Limb (tissue), 2 donors: Measurements from ENCODE around the gene DEGS1.
A peak's percentile ranks its signal among the peaks of the same experiment; 100 is the strongest.

Source experiments
- DNase-seq, 2 donors: peaks; one replicate each; pipeline ENCODE4 v3.0.0-alpha.2; 2016; ENCODE audit errors: extremely low spot score in 2 of 2

Gene DEGS1

DNA sequence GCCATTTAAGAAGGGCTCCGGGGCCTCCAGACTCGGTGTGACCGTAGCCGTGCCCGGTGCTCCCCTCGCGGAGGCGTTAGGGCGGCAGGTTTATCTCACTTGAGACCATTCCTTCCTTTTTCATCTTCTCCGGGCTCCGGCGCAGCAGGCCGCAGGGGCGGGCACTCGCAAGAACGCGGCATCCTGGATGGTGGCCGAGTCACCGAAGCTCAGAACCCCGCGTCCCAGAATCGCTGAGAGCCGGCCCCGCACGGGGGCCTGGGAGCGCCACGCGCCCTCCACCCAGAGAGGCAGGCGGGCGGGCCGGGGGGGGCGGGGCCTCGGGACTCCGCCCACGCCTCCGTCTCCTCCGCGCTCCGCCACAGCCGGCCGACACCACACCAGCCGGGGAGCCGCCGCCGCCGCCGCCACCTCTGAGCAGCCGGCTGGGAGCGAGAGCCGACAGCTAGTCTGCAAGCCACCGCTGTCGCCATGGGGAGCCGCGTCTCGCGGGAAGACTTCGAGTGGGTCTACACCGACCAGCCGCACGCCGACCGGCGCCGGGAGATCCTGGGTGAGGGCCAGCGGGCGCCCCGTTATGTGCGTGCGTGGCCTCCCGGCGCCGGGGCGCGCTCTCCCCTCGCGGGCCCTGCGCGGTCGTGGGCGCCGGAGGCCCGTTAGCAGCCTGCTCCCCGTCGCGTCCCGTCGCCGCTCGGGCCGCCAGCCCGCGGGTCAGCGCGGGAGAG lies at the start of gene DEGS1:
DEGS1 (plus strand) TSS at position 375 of the 725 bp plus-strand sequence; CDS start at position 472, 97 bp downstream.
- peak; percentile 80 to 93 for DNase-seq

DNA sequence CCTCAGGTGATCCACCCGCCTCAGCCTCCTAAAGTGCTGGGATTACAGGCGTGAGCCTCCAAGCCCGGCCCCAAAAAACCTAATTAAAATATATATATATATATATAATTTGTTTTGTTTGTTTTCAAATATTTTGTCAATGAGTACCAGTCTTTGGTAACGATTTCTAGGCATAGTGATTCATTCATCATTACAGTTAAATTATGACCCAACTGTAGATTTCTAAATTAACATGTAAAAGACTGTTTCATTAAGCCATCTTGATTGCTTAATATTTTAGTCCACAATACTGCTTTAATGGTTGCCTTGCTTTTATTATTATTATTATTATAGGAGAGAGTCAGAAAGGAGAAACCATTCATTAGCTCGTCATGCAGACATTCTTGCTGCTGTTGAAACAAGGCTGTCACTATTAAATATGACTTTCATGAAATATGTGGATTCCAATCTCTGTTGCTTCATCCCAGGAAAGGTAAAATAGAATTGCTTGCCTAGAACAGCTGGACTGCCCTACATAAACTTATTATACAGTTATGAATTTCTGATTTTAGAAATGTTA lies 49.2 kb upstream of the DEGS1 start:
- DNase-seq: no peak

DNA sequence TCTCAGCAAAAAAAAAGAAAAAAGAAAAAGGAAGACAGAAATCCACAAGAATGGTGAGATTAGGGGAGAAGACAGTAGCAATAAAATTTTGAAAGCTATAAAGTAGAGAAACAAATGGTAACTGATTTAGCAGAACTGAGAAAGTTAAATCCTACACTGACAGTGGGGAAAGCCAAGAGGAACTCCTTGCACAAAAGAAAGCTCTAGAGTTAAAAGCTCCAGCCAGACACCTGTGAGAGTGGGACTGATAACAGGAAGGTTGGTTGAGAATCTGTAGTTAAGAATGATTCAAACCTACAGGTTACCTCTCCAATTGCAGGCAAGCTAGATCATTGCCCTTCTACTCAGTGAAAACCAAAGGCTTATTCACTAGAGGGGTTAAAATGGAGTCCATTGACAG lies 45.5 kb upstream of the DEGS1 start:
- DNase-seq: no peak

DNA sequence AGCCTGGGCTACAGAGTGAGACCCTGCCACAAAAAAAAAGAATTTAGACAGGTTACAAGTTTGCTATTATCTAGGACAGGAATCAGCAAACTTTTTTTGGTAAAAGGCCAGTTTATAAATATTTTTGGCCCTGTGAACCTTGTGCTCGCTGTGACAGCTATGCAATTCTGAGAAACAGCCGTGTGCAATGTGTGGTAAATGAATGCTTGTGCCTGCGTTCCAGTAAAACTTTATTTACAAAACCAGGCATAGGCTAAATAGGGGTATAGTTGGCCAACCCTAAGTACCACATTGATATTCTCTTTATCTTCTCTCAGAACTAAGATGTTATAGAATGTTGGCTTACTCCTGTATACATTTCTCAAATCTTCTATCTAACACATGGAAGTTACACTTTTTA lies 44.8 kb upstream of the DEGS1 start:
- no peak for DNase-seq

DNA sequence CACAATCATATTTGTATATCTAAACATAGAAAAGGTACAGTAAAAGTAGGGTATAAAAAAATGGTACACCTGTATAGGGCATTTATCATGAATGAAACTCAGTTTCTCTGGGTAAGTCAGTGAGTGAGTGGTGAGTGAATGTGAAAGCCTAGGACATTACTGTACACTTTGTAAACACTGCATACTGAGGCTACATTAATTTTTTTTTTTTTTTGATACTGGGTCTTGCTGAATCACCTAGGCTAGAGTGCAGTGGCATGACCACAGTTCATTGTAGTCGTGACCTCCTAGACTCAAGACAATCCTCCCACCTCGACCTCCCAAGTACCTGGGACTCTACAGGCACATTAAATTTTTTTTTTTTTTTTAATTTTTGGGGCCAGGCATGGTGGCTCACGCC lies 41.3 kb upstream of the DEGS1 start:
- no peak for DNase-seq

DNA sequence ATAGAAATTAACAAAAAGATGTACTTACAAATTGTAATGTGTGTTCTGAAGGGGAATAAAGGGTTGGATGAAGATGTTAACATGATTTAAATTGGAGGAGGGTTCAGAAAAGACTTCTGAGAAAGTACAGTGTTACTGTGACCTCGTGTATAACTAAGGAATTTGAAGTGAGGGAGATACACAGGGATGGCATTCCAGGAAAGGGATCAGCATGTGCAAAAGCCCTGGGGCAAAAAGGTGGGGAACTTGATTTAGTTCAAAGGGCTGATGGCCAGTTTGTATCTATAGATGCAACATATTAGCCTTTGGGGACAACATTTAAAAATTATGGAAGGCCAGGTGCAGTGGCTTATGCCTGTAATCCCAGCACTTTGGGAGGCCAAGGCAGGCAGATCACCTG lies 33.3 kb upstream of the DEGS1 start:
- no peak for DNase-seq

DNA sequence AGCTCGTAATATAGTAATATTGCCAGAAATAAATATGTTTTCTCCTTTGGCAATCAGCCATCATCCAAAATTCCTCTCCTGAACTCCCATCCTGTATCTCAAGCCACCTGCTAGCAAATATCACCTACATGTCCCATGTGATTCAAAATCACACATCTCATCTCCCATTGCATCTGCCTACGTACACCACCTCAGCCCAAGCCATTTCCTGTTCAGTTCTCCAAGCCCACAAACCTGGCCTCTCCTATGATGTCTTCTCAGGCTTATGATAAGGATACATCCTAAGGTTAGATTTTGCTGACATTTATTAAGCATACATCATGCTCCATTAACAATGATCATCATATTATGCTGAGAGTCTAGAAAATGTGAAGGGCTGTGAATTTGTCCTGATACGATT lies 31.9 kb upstream of the DEGS1 start:
- no peak for DNase-seq

DNA sequence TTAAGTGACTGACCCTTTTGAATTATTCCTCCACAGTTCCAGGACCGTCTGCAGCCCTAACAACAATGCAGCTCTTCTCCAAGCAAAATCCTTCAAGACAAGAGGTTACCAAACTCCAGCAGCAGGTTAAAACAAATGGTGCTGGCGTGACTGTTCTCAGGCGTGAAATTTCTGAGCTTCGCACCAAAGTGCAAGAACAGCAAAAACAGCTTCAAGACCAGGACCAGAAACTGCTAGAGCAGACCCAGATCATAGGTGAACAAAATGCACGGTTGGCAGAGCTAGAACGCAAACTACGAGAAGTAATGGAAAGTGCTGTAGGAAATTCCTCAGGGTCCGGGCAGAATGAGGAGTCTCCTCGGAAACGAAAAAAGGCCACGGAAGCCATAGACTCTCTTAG lies 25.7 kb upstream of the DEGS1 start:
- no peak for DNase-seq

DNA sequence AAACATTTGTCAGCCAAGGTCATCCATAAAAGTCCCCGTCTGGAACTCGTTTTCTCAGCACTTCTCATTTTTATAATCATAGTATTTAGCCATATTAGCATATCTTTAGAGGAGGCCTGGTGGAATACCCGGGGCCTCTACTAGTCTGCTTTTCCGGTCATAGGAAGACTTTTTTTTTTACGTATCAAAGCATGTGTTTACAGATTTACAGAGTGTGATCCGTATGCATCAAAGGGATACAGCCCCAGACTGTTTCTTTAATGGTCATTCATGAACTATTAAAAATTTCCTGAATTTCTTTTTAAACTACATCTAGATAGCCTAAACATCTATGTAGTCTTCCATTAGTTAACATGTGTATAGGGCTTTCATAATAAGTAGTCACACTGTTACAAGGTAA lies 23.5 kb upstream of the DEGS1 start:
- DNase-seq: no peak

DNA sequence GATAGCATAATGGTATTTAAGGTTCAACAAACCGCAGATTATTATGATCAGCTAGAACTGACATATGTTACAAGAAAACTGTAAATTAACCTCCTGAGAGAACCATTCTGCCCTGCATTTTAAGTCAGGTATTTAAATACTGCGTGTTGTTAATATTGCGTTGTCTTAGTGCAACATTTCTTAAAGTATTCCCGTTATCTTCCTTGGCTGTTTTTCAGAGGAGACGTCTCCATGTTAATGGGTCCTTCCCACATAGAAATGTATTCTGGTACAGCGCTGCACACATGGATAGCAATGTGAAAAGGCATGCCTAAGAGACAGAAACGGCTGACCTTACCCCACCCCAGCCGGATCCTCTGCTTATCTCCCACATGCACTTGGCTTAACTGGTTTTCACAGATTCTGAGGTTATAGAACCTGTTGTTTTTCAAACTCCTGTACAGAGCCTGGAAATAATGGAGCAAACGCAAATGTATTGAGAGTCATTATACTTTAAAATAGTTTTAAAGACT lies 22.8 kb upstream of the DEGS1 start:
- DNase-seq: no peak

DNA sequence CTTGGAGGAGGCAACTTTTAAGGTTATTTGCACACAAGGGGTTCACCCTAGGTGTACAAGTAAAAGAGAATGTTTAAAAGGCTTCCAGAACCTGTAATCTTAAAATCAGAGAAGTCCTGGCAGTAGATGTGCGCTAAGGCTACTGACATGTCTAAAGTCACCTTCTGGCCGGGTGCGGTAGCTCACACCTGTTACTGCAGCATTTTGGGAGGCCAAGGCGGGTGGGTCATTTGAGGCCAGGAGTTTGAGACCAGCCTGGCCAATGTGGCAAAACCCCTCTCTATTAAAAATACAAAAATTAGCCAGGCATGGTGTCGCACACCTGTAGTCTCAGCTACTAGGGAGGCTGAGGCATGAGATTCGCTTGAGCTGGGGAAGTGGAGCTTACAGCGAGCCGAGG lies 20.3 kb upstream of the DEGS1 start:
- no peak for DNase-seq

DNA sequence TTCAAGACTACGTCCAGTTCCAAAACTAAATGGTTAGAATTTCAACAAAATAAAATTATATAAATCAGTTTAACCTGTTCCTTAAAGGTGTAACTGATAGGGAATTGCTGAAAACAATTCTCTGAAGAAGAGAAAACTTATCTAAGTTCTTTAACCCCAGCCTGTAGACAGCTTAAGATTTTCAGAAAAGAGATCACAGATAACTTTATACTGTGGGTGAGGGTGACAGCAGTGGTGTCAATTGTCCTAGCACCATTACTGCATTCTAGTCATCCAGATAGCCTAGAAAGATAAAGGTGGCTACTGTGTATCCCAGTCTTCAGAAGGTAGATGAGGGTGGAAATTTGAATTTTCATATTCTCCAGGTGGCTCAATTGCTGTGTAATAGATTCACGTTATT lies 19.7 kb upstream of the DEGS1 start:
- DNase-seq: no peak

DNA sequence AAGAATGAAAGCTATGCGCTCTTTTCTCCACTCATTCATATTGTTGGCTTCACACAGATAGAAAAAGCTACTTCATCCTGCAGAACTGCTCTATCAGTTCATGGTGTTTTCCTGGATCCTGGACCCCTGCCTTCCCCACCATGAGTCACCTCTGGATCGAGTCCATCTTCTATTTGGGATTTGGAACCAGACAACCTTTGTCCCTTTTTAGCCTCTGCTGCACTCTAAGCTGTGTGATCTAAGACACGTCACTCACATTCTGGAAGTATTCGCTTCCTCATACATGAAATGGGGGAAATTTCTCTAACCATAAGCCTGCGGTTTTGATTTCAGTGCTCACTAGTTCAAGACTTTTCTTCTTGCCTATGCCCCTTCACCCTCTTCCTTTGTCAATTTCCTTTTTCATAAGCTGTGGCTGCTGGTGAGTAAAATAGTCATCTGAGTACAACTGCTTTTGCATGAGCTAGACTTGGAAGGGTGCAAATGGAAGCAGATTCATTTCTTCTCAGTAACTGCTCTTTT lies 14.1 kb upstream of the DEGS1 start:
- peak in 1 of 2 donors; percentile 27 for DNase-seq

DNA sequence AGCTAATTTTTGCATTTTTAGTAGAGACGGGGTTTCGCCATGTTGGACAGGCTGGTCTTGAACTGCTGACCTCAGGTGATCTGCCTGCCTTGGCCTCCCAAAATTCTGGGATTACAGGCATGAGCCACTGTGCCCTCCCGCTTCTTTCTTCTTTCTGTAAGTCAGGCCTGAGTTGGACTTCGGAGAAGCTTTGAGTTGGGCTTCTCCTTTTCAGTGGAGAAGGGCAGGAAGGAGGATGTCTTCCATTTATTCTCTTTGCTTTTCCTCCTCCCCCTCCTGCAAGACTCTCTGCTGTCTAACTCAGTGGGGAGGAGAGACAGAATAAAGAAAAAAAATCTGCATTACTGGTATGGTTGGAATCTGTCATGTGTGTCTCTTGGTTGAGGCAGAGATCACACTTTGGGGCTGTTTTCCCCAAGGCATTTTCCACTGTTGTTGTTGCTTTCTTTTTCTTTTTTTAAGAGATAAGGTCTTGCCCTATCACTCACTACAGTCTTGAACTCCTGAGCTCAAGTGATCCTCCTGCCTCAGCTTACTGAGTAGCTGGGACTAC lies 13.2 kb upstream of the DEGS1 start:
- no peak for DNase-seq

DNA sequence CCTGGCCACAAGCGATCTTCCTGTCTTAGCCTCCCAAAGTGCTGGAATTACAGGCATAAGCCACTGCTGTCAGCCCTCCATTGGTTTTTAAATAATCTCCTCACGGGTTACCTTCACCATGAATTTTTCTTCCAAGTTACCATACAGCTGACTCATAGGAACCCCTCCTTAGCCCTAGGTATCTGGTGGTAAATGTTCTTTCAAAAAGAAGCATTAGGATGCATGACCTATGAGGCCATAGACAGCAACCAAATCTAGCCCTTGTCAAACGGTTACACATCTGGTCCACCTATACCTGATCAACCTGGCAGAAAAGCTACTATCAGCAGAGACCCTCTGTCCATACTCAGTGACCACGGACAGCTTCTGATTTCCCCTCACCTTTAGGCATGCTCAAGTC lies 12.7 kb upstream of the DEGS1 start:
- DNase-seq: no peak

DNA sequence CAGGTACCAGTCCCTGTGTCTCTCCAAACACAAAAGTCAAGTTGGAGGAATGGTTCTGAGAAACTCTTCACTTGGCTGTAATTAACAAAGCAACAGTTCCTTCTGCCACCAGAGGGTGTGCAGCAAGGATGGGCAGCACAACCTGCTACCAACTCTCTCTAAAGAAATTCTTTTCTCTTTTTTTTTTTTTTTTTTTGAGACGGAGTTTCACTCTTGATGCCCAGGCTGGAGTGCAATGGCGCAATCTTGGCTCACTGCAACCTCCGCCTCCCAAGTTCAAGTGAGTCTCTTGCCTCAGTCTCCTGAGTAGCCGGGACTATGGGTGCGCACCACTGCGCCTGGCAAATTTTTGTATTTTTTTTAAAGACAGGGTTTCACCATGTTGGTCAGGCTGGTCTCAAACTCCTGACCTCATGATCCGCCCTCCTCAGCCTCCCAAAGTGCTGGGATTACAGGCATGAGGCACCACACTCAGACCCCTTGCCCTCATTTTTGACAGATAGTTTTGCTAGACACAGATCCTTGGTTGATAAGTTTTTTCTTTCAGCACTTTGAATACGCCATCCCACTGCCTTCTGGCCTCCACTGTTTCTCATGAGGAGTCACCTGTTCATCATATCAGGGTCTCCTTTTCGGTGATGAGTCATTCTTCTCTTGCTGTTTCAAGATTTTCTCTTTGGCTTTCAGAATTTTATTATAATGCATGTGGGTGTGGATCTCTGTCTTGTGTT lies 12.1 kb upstream of the DEGS1 start:
- DNase-seq: no peak

DNA sequence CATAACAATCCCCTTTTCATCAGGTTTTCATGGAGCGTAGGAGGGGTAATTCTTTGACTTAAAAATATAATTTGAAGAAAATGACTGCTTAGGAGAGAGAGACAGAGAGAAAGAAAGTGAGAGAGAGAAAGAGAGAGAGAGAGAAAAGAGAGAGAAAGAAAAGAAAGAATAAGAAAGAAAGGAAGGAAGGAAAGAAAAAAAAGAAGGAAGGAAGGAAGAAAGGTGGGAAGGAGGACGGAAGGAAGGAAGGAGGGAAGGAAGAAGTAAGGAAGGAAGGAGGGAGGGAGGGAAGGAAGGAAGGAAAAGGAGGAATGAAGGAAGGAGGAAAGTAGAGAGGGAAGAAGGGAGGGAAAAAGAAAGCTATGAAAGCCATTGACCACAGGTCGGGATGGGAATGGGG lies 10.8 kb upstream of the DEGS1 start:
- DNase-seq: no peak

DNA sequence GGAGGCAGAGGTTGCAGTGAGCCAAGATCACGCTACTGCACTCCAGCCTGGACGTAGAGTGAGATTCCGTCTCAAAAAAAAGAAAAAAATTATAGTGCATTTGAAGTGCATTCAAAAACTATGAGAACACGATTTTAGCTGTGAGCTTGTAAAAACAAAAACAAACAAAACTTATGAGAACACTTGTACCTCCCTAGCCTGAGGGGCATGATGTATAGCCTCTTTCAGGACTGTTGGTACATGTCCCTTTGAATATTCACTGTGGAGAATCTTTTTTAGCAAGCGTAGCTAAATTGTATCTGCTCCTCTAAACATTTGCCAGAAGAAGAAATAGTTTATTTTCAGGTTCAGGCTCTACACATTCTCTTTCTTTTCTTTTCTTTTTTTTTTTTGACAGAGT lies 9.5 kb upstream of the DEGS1 start:
- no peak for DNase-seq

DNA sequence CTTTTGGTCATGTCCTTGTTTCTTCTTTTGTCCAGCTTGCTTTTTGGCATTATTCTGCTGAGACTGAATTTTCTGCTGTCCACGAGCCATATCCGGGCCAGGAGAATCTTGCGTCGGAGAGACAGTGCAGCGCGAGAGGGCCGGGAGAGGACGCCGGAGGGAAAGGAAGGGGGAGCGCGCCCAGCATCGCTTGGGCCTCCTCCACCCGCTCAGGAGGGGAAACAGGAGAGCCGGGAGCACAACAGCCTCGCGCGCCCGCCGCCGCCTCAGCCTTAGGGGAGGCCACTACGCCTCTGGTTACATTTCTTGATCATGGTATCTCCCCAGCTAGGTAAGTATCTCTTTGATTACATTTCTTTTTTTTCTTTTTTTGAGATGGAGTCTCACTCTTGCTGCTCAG lies 7.4 kb upstream of the DEGS1 start:
- DNase-seq: peak in 1 of 2 donors; percentile 48

DNA sequence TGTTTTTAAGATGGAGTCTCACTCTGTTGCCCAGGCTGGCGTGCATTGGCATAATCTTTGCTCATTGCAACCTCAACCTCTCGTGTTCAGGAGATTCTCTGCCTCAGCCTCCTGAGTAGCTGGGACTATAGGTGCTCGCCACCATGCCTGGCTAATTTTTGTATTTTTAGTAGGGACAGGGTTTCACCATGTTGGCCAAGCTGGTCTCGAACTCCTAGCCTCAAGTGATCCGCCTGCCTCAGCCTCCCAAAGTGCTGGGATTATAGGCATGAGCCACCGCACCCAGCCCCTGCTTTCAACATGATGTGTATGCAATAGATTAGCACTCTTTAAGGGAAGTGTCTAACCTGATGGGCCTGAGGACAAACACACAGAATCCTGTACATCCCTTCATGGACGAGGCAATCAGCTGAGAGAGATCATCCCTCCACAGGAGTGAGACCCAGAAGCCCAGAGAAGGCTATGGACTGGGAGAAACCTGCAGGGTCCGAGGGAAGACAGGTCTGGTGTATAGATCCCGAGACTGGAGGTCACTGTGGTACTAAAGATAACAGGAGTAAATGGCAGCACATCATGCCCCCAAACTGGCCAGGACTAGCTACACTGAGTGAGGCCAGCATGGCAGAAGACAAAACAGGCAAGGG lies 5.6 kb upstream of the DEGS1 start:
- DNase-seq: no peak

DNA sequence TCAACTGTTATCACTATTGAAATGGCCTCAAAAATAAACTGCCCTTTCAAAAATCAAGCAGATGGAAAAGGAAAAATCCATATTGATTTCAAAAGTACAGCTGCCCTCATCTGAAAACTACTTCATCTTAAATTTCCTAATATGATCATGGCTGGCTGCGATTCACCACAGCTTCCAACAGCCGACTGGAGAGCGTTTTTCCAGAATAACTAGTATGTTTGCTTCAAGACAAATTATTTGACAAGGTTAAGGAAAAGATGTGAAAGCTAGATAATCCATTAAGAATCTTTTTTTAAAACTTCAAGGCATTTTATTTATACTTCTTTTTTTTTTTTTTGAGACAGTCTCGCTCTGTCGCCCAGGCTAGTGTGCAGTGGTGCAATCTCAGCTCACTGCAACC lies 4.1 kb upstream of the DEGS1 start:
- DNase-seq: no peak
